Measurements from ENCODE around the gene FBN1.

DNA sequence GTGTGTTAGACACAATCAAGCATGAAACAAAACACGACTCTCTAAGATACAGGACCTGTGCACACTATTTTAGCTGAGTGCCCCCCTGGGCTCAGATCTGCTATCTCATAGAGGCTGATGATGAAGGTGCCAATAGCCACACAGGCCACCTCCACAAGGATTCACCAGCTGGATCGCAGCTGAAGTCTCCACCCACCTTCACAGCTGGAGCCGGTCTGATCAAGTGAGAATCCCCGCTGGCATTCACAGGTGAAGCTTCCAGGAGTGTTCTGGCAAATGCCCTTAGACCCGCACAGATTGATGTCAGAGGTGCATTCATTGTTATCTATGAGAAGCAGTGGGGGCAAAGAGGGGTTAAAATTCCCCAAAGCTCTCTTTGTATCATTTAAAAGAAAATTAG lies 224.1 kb downstream of the FBN1 start:
- TF ChIP-seq, protein P1, sequence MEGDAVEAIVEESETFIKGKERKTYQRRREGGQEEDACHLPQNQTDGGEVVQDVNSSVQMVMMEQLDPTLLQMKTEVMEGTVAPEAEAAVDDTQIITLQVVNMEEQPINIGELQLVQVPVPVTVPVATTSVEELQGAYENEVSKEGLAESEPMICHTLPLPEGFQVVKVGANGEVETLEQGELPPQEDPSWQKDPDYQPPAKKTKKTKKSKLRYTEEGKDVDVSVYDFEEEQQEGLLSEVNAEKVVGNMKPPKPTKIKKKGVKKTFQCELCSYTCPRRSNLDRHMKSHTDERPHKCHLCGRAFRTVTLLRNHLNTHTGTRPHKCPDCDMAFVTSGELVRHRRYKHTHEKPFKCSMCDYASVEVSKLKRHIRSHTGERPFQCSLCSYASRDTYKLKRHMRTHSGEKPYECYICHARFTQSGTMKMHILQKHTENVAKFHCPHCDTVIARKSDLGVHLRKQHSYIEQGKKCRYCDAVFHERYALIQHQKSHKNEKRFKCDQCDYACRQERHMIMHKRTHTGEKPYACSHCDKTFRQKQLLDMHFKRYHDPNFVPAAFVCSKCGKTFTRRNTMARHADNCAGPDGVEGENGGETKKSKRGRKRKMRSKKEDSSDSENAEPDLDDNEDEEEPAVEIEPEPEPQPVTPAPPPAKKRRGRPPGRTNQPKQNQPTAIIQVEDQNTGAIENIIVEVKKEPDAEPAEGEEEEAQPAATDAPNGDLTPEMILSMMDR (conservative IDR thresholded peaks at IDR 0.05 in 1 of 2, IDR thresholded peaks at IDR 0.05 in 1 of 2; ENCODE audit: extremely low read depth in 1 of 2, insufficient read depth in 1 of 2, low read depth in 1 of 2, low read length in 2 of 2): no peak
- no peak for TF ChIP-seq EZH2 (IDR thresholded peaks at IDR 0.05; ENCODE audit: borderline replicate concordance, low read length)

Data from mammary epithelial cell (primary cell).